Measurements from ENCODE around the gene HNRNPA2B1.
"Not testable (repeated sequence)": the region's sequence is repeated elsewhere in the genome, so short reads cannot be mapped to it uniquely, and the experiment has no call there.

Gene HNRNPA2B1

GRCh38 chr7:26197153-26198115, 3.1 kb downstream of the HNRNPA2B1 start:
- no peak for DNase-seq

GRCh38 chr7:26195867-26196657, 4.5 kb downstream of the HNRNPA2B1 start:
- no peak for DNase-seq

GRCh38 chr7:26195182-26195581, 5.4 kb downstream of the HNRNPA2B1 start:
- DNase-seq: no peak

GRCh38 chr7:26194764-26195163, 5.8 kb downstream of the HNRNPA2B1 start:
- DNase-seq: not testable (repeated sequence)

- DNase-seq: no peak
Observed at GRCh38 chr7:26193432-26194207, 6.9 kb downstream of the HNRNPA2B1 start.

- no peak for DNase-seq
Observed at GRCh38 chr7:26192485-26193087, 8.0 kb downstream of the HNRNPA2B1 start.

GRCh38 chr7:26191974-26192479, 8.5 kb downstream of the HNRNPA2B1 start:
- no peak for DNase-seq

GRCh38 chr7:26191233-26191973, 9.1 kb downstream of the HNRNPA2B1 start:
- DNase-seq: no peak

- DNase-seq: no peak
Observed at GRCh38 chr7:26190417-26190869, 10.1 kb downstream of the HNRNPA2B1 start.

GRCh38 chr7:26189697-26190096, 10.8 kb downstream of the HNRNPA2B1 start:
- no peak for DNase-seq

GRCh38 chr7:26188957-26189541, 11.5 kb downstream of the HNRNPA2B1 start:
- no peak for DNase-seq

GRCh38 chr7:26188206-26188956, 12.2 kb downstream of the HNRNPA2B1 start:
- no peak for DNase-seq

GRCh38 chr7:26187380-26188205, 13.0 kb downstream of the HNRNPA2B1 start:
- no peak for DNase-seq

- no peak for DNase-seq
Observed at GRCh38 chr7:26186364-26187311, 13.9 kb downstream of the HNRNPA2B1 start.

GRCh38 chr7:26185844-26186180, 14.7 kb downstream of the HNRNPA2B1 start:
- DNase-seq: no peak

- no peak for DNase-seq
Observed at GRCh38 chr7:26185131-26185843, 15.3 kb downstream of the HNRNPA2B1 start.

- DNase-seq: not testable (repeated sequence)
Observed at GRCh38 chr7:26184281-26185101, 16.1 kb downstream of the HNRNPA2B1 start.

All from activated CD4-positive, alpha-beta T cell treated with anti-CD3 and anti-CD28 coated beads, Interleukin-2, amount 50 U/mL, for 16 hours (primary cell).